Activated effector memory CD4-positive, alpha-beta T cell treated with Interleukin-2 at 50 U/mL for 16 hours (primary cell): ENCODE measurements around the gene EML6.

Source experiments
- DNase-seq: peaks from one replicate; pipeline ENCODE4 v3.0.0-alpha.2; 2020

Gene EML6

DNA sequence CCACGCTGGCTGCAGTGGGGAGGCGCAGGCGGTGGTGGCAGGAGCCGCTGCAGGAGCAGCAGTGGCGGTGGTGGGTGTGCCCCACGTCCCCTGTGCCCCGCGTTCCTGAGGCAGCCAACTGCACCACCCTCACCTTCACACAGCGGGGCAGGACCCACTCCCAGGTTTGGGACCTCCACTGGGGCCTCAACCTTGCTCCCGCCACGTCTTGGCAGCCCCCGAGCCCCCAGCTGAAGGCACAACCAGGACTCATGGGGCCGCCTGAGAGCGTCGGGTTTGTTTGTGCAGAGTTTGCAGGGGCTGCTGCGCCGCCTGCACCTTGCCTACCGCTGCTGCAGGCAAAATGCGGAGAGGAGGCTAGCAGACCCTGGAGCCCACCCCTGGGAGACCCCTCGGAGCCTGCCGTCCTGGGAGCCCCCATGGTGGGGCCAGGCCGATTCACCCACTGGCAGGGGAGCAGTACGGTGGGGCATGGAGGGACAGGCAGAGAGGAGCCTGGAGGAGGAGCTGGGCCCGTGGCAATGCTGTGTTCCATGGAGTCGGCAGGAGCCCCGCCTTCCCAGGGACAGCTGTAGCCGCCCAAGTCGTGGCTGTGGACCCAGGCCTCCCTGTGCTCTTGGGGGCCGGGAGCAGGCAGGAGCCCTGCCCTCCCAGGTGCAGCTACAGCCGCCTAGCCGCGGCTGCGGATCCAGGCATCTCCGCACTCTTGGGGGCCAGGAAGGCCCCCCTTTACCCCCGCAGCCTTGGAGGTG, 14.7 kb upstream of the EML6 start:
- DNase-seq = no peak

- no peak for DNase-seq
Observed at GRCh38 chr2:54709336-54709809, 14.1 kb upstream of the EML6 start.

DNA sequence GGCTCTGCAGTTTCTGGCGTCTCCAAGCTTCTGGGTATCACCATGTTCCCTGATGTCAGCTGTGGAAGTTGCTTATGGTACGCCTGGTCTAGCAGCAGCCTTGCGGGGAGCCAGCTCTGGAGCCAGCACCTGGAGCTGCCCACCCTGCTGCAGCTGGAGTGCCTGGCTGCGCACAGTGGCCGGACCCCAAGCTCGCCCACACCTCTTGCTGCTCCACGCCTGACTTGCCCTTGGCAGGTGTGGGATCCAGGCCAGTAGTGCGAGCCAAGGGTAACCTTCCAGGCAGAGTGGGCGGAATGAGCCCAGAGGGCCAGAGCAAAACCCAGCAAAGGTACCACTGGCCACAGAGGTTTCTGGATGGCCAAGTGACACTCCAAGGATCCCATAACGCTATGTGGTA, 13.2 kb upstream of the EML6 start:
- DNase-seq = no peak

DNA sequence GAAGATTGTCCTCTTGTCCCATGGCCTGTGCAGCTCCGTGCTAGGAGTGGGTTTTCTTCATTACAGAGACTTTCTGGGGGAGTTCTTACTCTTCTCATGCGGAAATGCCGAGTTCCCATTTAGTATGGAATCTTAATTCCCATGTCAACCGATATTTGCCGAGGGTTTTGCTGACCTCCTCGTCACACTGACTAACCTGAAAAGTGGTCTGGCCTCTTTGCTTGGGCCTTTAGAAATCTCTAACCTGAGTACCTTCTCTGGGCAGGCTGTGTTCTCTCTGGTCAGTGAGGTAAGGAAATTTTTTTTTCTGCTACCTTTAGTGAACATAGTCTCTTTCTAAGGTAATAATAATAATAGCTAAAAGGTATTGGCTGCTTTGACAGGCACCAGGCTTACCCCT, 10.9 kb upstream of the EML6 start:
- no peak for DNase-seq

GRCh38 chr2:54714996-54715395, 8.5 kb upstream of the EML6 start:
- no peak for DNase-seq

DNA sequence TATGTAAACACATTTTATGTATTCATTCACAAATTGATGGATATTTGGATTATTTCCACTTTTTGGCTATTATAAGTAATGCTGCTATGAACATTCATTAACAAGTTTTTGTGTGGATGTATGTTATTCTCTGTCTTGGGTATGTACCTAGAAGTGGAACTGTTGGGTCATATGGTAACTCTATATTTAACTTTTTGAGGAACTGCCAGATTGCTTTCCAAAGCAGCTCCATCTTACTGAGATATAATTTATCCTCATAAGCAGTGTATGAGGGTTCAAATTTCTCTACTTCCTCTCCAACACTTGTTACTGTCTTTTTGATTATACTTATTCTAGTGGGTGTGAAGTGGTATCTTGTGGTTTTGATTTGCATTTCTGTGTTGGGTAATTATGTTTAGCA, 7.1 kb upstream of the EML6 start:
- DNase-seq = no peak

GRCh38 chr2:54720563-54720962, 2.9 kb upstream of the EML6 start:
- no peak for DNase-seq

GRCh38 chr2:54722641-54723040, 821 bp upstream of the EML6 start:
- no peak for DNase-seq

DNA sequence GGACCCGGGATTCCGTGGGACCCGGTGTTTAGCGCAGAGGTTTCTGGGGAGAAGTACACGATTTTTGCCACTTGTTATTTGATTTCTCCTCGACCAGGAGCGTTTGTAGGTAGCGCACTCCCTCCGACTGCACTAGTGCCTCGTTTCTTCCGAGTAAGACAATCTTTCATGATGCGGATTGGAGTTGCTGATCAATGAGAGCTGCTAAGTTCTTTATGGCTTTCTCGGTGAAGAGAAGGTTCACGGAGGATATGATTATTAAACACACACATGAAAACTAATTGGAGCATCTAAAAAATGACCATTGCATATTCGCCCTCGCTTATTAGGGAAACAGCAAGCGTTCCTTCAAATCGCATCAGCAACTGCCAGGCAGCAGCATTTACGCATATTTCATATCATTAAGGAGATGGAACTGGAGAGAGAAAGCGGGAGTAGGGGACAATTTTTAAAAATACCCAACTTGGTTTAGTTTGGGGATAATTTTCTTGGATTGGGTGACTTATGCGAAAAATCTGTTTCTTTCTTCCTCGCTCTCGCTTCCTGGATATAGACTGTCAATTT, 616 bp downstream of the EML6 start:
- DNase-seq = no peak

DNA sequence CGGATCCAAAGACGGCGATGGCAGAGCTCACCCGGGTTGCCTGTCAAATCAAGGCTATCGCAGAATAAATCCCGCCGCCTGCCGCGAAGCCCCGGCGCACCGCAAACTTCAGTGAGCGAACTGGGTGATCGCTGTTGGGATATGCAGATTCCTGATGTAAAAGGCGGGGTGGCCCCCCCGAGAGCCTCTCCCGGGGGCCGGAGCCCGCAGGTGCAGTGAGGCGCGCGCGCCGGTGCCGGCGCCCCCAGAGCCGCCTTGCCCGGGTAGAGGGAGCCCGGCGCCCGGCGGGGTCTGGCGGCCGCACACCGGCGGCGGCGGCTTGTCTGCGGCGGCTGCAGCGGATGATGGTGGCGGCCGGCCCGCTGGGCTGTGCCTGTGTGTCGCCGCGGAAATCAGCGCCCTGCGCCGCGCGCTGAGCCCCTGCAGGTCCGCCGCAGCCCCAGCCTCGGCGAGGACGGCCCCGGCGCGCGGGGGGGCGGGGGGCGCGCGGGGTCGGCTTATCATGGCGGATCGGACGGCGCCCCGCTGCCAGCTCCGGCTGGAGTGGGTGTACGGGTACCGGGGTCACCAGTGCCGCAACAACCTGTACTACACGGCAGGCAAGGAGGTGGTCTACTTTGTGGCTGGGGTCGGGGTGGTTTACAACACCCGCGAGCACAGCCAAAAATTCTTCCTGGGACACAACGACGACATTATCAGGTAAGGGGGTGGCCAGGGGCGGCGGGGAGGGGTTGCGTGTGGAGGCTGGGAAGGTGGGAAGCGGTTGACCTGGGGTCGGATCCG, 1.3 kb downstream of the EML6 start:
- DNase-seq = peak; percentile 9

DNA sequence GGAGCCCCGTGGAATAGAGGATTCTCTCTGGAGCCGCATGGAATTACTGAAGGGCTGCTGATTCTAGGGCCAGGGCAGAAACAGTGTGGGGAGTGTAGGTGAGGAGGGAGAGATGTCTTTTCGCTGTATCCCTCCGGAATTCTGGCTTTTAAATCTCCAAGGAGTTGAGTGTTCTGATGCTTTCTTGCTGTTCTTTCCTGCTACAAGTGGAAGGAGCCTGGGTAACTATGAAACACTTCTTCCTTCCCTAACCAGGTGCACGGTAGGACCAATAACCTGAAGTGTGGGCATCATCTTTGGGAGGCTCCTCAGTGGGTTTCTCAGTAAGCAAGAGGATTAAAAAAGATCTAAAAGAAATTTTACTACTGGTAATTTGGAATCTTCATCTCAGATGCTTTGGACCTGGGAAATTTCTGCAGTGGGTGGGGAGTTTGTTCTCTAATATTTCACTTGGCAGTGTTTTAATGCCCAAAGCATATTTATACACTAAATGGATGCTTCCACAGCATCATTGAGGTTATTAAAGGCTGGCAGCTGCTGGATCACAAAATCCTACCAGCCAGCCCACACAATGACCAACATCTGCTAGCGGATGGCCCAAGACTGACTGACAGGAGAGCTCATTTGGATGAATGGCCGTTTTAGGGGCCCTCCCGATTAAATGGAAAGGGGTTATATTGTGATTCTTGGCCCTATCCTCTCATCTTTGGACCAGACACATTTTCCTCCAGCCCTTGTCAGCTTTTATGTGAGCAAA, 2.1 kb downstream of the EML6 start:
- no peak for DNase-seq

- no peak for DNase-seq
Observed at GRCh38 chr2:54726431-54726830, 3.0 kb downstream of the EML6 start.

GRCh38 chr2:54726940-54727339, 3.5 kb downstream of the EML6 start:
- no peak for DNase-seq

DNA sequence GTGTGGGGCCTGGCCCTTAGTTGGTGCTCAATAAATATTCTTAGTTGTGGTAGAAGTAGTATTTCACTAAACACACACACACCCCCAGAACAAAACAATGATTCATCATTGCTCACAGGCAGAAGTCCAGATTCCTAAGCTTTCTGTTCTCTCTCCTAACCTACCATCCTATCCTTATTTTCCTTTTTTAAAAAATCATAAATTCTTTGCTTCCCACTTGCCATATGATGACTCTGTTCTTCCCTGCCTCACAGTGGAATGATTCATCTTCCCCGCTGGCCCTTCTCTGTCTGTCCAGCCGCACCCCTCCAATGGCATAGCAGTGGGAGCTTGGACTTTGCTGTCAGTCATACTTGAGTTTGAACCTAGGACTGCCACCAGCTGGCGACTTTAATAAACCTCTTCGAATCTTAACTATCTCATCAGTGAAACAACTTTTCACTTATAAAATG, 5.2 kb downstream of the EML6 start:
- no peak for DNase-seq

GRCh38 chr2:54735636-54736035, 12.2 kb downstream of the EML6 start:
- no peak for DNase-seq

- DNase-seq = no peak
Observed at GRCh38 chr2:54738281-54738680, 14.8 kb downstream of the EML6 start.

DNA sequence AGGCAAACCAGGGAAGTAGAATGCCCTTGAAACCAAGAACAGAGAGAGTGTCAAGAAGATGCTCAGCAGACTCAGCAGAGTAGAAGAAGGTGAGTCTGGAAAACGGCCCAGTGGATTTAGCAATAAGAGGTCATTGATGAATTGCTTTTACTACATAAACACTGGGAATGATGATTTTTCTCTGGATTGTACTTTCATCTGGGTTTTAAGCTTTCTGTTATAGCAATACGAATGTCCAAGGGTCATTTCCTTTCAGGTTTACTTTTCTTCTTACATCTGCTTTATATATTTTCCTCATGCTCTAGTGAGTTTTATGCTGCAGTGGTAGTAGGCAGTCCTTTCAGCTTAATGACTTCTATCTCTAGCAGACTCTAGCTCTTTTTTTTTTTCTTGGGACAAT, 16.9 kb downstream of the EML6 start:
- no peak for DNase-seq

GRCh38 chr2:54741250-54741649, 17.8 kb downstream of the EML6 start:
- DNase-seq = no peak

DNA sequence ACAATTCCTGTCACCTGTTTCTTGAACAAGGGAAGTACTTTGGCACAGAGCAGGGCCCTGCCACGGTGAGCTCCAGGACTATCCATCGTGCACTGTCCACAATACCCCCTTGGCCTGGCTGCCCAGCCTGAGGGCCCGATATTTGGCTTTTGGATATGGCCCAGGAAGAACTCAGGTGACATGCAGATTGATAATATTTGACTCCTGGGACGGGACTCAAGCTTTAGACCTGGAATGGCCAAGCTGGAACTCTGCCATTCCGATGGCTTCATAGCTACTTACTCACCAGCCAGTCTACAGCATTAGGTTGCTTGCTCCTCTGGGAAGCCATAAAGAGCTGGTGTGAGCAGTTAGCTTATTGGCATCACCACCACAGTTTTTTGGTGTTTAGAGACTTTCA, 26.6 kb downstream of the EML6 start:
- no peak for DNase-seq

GRCh38 chr2:54752439-54752838, 29.0 kb downstream of the EML6 start:
- DNase-seq = no peak

DNA sequence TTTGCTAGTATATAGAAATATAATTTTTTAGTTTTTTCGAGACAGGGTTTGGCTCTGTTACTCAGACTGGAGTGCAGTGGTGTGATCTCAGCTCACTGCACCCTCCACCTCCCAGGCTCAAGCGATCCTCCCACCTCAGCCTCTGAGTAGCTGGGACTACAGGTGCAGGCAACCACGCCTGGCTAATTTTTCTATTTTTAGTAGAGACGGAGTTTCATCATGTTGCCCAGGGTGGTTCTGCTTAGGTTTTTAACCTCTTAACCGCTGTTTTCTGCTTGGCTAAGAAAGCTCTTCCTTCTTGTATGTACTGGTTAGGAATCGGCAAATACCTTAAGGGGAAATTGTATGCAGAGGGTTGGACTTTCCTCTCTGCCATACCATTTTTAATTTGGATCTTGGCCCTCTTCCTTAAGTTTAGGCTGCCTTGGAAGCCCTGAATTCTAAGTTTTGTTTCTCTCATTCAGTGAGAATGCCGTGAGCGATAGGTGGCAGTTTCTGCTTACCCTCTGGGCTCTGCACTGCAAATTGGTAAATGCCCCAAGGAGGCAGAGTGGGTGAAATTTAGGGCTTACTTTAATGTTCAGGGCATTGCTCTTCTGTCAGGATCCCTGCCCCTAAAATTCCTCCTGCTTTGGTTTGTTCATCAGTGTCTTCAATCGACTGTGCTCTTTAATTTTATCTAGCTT, 32.3 kb downstream of the EML6 start:
- no peak for DNase-seq

GRCh38 chr2:54757500-54757899, 34.0 kb downstream of the EML6 start:
- DNase-seq = no peak

GRCh38 chr2:54758951-54759350, 35.5 kb downstream of the EML6 start:
- no peak for DNase-seq
